Kidney (tissue), 14 donors: Measurements from ENCODE around the gene TMEM120B. TPM values are rescaled to one million over a fixed set of nuclear protein-coding genes. Genes with fewer than 3 reads are reported as not detected.

ENCODE experiments used
- DNase-seq, 5 donors: peaks; one replicate each; pipeline ENCODE4 v3.0.0-alpha.2; 2013 to 2020
- FAIRE-seq: peaks from 2 replicates; lab custom pipeline; 2012; peaks lifted over from hg19 to GRCh38; lab: Jason Lieb, UNC
- H3K27ac ChIP-seq, 2 donors: one replicate each; pipeline ENCODE4 v1.7.0; 2013; ENCODE audit warnings: low read depth in 2 of 2, low read length in 2 of 2, inconsistent platforms in 1 of 2
- H3K27me3 ChIP-seq: one replicate; pipeline ENCODE4 v1.7.1; 2013; ENCODE audit warnings: low read length, inconsistent platforms; ENCODE audit not compliant: control insufficient read depth, insufficient read depth
- H3K36me3 ChIP-seq, 3 donors: one replicate each; pipeline versions ENCODE4 v1.7.0 to v1.7.1; 2013; ENCODE audit warnings: low read length in 3 of 3, control low read depth in 1 of 3, inconsistent platforms in 1 of 3; ENCODE audit not compliant: insufficient read depth in 3 of 3, control insufficient read depth in 2 of 3
- H3K4me1 ChIP-seq, 3 donors: one replicate each; pipeline versions ENCODE4 v1.7.0 to v1.7.1; 2013; ENCODE audit warnings: low read length in 3 of 3, inconsistent platforms in 1 of 3, low read depth in 1 of 3; ENCODE audit not compliant: control insufficient read depth in 2 of 3, insufficient read depth in 2 of 3
- H3K4me3 ChIP-seq, 3 donors: one replicate each; pipeline versions ENCODE4 v1.7.0 to v1.8.1; 2013; ENCODE audit warnings: low read length in 3 of 3, control low read depth in 1 of 3, inconsistent platforms in 1 of 3
- H3K9ac ChIP-seq, 3 donors: one replicate each; pipeline versions ENCODE4 v1.7.0 to v1.7.1; 2013; ENCODE audit warnings: low read length in 3 of 3, control low read depth in 1 of 3, inconsistent platforms in 1 of 3
- H3K9me3 ChIP-seq, 3 donors: one replicate each; pipeline versions ENCODE4 v1.7.0 to v1.7.1; 2013; ENCODE audit warnings: low read length in 3 of 3, control low read depth in 1 of 3, inconsistent platforms in 1 of 3; ENCODE audit not compliant: control insufficient read depth in 2 of 3, insufficient read depth in 1 of 3
- CTCF ChIP-seq: IDR thresholded peaks from 3 replicates; pipeline ENCODE4 v1.5.1; 2012; ENCODE audit warnings: mild to moderate bottlenecking, moderate library complexity, borderline replicate concordance; ENCODE audit not compliant: insufficient read depth; ENCODE audit errors: extremely low read depth
- intact Hi-C: fragments of 100-400 bp; cut with DNase I; formaldehyde crosslinking; loops from one replicate; pipeline ENCODE4 v1.11.1; 2022
- polyA plus RNA-seq: library from polyadenylated mRNA; stranded (reverse); fragments of 350-450 nt; fragmentation: Illumina TruSeq; extraction: RNeasy Lipid Tissue Mini Kit (QIAGEN cat#74804); gene quantifications from one replicate; pipeline ENCODE4 v1.2.3, GENCODE V29; 2014; ENCODE audit warnings: low read depth, low replicate concordance; ENCODE audit not compliant: insufficient read depth
- total RNA-seq: library from RNA; stranded (reverse); fragmentation: NEBNext Ultra II Directional; extraction: Animal tissue kit (Norgen Biotek cat#: 25700); gene quantifications from one replicate; pipeline ENCODE4 v1.2.1, GENCODE V29; 2021
- donor health status: control.
- donor health status: control.
- donor health status: control.
- donor health status: control.
- donor health status: control.
- donor health status: DM: yes; HTN: yes; CAD: no.
- donor health status: Normal renal cell carcinoma (clear cell type).

The TMEM120B gene
- total and polyA plus RNA-seq, 2 donors from 2014 or later: 9.0 to 14.2 TPM

GRCh38 chr12:121748218-121748570, 35.6 kb downstream of the TMEM120B start:
- peaks cover 0 to 3% (median 0%) of the 10 kb centered on the region in 3 donors for H3K36me3 ChIP-seq
- DNase-seq: no peak
- no peaks in the 10 kb centered on the region for H3K27me3 ChIP-seq
- H3K9me3 ChIP-seq: no peaks in the 10 kb centered on the region
- H3K4me3 ChIP-seq: no peak overlapping the region
- H3K9ac ChIP-seq: no peak overlapping the region
- TF ChIP-seq CTCF: no peak
- peaks cover 5 to 9% (median 7%) of the 10 kb centered on the region in 3 donors for H3K4me1 ChIP-seq
- intact Hi-C loops: no loop called here
- peak overlapping the region; percentile 32 to 68 for H3K27ac ChIP-seq
- FAIRE-seq: no peak

- Histone ChIP-seq H3K4me1 (peaks cover 5 to 9% (median 7%) of the 10 kb centered on the region in 3 donors), H3K4me3 (no peak overlapping the region), H3K9ac (no peak overlapping the region), H3K27ac (peak overlapping the region; percentile 34 to 68), H3K36me3 (peaks cover 0 to 3% (median 0%) of the 10 kb centered on the region in 3 donors), H3K9me3 (no peaks in the 10 kb centered on the region), H3K27me3 (no peaks in the 10 kb centered on the region)
- TF ChIP-seq CTCF: no peak
- FAIRE-seq: no peak
- intact Hi-C loops: no loop called here
- peak; percentile 70 to 93 (median 85) for DNase-seq
Measured at GRCh38 chr12:121748571-121749265, 36.2 kb downstream of the TMEM120B start.

DNA sequence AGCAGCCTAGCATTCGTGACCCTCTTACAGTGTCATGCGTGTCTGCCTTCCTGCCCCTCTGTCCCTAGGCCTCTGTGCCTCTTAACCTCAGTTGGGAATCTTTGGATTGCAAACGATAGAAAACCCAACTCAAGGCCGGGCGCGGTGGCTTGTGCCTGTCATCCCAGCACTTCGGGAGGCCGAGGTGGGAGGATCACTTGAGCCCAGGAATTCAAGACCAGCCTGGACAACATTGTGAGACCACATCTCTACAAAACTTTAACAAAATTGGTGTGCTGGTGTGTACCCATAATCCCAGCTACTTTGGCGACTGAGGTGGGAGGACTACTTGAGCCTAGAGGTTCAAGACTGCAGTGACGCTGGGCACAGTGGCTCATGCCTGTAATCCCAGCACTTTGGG, 36.7 kb downstream of the TMEM120B start:
- Histone ChIP-seq H3K9ac (no peak overlapping the region), H3K4me1 (peaks cover 7 to 9% (median 9%) of the 10 kb centered on the region in 3 donors), H3K4me3 (no peak overlapping the region), H3K27ac (peak overlapping the region in 1 of 2 donors; percentile 34), H3K27me3 (no peaks in the 10 kb centered on the region), H3K9me3 (no peaks in the 10 kb centered on the region), H3K36me3 (peaks cover 0 to 3% (median 0%) of the 10 kb centered on the region in 3 donors)
- intact Hi-C loops: no loop called here
- no peak for TF ChIP-seq CTCF
- no peak for DNase-seq
- FAIRE-seq: no peak
